ENCODE results near the gene SGK1. TPM values are rescaled to one million over a fixed set of nuclear protein-coding genes. Genes with fewer than 3 reads are reported as not detected.

The SGK1 gene
- total RNA-seq, 1 experiment from 2014 or later = 7.8 TPM

DNA sequence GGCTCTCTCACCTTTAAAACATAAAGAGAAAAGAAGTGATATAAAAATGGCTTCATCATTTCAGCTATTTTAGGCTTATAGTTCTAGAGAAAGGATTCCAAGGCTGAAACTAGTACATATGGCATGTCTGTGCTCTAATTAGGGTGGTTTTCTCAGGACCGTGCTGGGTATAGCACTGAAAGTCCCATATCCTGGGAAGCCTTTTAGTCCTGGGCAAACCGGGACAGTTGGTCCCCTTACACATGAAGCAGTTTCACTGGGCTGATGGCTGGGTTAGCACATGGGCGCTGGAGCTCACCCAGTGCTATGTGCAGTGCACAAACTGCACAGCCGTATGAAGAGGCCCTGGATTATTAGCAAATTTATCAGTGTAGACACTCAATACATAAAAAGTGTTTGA lies 110.5 kb downstream of the SGK1 start:
- H3K23ac ChIP-seq (ENCODE audit: insufficient read length, low read depth, low read length) = no peak overlapping the region
- H3K4me1 Mint-ChIP-seq = no peaks in the 10 kb centered on the region
- H3K18ac ChIP-seq (ENCODE audit: insufficient read length, low read depth, low read length) = no peak overlapping the region
- H2AK5ac ChIP-seq (ENCODE audit: insufficient read length, low read length) = no peak overlapping the region
- H3K79me1 ChIP-seq (ENCODE audit: insufficient read depth, low read depth, low read length, poor library complexity, severe bottlenecking) = no peaks in the 10 kb centered on the region
- no peak overlapping the region for H3K56ac ChIP-seq (ENCODE audit: insufficient read length, low read depth, low read length)
- no peak overlapping the region for H4K8ac ChIP-seq (replicated peaks; ENCODE audit: insufficient read length, low read depth, low read length)
- H3K27me3 ChIP-seq (ENCODE audit: insufficient read depth, low read length) = no peaks in the 10 kb centered on the region
- no peak overlapping the region for H3K27ac Mint-ChIP-seq
- no peak overlapping the region for H2BK20ac ChIP-seq (ENCODE audit: low read depth, low read length, poor library complexity, severe bottlenecking)
- no peak overlapping the region for H2BK5ac ChIP-seq (ENCODE audit: insufficient read length, low read length)
- H3K36me3 Mint-ChIP-seq (ENCODE audit: insufficient read depth in 1 of 3, low read depth in 3 of 3) = peaks cover 0 to 6% (median 2%) of the 10 kb centered on the region in 3 experiments; a peak in 3 of 7 replicates
- H3K4me2 ChIP-seq (ENCODE audit: insufficient read depth, insufficient read length, low read length) = no peak overlapping the region
- H3K4me3 Mint-ChIP-seq = no peak overlapping the region
- WGBS (ENCODE audit: extremely low coverage, insufficient read length, low lambda C conversion rate) = no CpG with 5 or more reads among the region's 4 CpGs
- H2BK15ac ChIP-seq (ENCODE audit: low read depth, low read length) = no peak overlapping the region
- no peak overlapping the region for H2BK120ac ChIP-seq (ENCODE audit: low read depth, low read length, poor library complexity, severe bottlenecking)
- no peak overlapping the region for H2AFZ ChIP-seq (ENCODE audit: low read length)
- TF ChIP-seq, protein P1, sequence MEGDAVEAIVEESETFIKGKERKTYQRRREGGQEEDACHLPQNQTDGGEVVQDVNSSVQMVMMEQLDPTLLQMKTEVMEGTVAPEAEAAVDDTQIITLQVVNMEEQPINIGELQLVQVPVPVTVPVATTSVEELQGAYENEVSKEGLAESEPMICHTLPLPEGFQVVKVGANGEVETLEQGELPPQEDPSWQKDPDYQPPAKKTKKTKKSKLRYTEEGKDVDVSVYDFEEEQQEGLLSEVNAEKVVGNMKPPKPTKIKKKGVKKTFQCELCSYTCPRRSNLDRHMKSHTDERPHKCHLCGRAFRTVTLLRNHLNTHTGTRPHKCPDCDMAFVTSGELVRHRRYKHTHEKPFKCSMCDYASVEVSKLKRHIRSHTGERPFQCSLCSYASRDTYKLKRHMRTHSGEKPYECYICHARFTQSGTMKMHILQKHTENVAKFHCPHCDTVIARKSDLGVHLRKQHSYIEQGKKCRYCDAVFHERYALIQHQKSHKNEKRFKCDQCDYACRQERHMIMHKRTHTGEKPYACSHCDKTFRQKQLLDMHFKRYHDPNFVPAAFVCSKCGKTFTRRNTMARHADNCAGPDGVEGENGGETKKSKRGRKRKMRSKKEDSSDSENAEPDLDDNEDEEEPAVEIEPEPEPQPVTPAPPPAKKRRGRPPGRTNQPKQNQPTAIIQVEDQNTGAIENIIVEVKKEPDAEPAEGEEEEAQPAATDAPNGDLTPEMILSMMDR (conservative IDR thresholded peaks at IDR 0.05) = no peak
- no peak overlapping the region for H3T11ph ChIP-seq (ENCODE audit: low read length)
- H3K9me3 ChIP-seq (ENCODE audit: control insufficient read depth, low read depth, low read length) = no peaks in the 10 kb centered on the region
- no peaks in the 10 kb centered on the region for H3K4me1 ChIP-seq (ENCODE audit: insufficient read depth, low read length)
- H2BK12ac ChIP-seq (ENCODE audit: insufficient read length, low read depth, low read length) = no peak overlapping the region
- H3K4ac ChIP-seq (ENCODE audit: low read depth, low read length) = no peak overlapping the region
- H3K27me3 Mint-ChIP-seq (ENCODE audit: low read depth) = no peaks in the 10 kb centered on the region
- H4K91ac ChIP-seq (ENCODE audit: insufficient read length, low read depth, low read length) = no peak overlapping the region
- H3K79me2 ChIP-seq (ENCODE audit: insufficient read depth, low read length) = no peaks in the 10 kb centered on the region
- H3K14ac ChIP-seq (ENCODE audit: insufficient read depth, low read length) = no peak overlapping the region
- H3K23me2 ChIP-seq (ENCODE audit: insufficient read length, low read depth, low read length, poor library complexity, severe bottlenecking) = no peaks in the 10 kb centered on the region
- H3K9ac ChIP-seq (ENCODE audit: extremely low read depth, insufficient read length, low read length) = no peak overlapping the region
- H3K9me3 Mint-ChIP-seq = peaks cover 4 to 6% of the 10 kb centered on the region in 2 experiments; a peak in 3 of 5 replicates
- H3K27ac ChIP-seq (ENCODE audit: insufficient read length, low read depth, low read length) = no peak overlapping the region
- no peak overlapping the region for H4K5ac ChIP-seq (ENCODE audit: insufficient read length, low read depth, low read length)
- DNase-seq = no peak
- H4K20me1 ChIP-seq (ENCODE audit: control insufficient read depth, insufficient read depth, insufficient read length) = no peaks in the 10 kb centered on the region
